Lower leg skin (tissue), 4 donors: ENCODE results near the gene KIZ. TPM values are rescaled to one million over a fixed set of nuclear protein-coding genes. Genes with fewer than 3 reads are reported as not detected.

Experiments used
- DNase-seq, 2 donors: peaks; one replicate each; pipeline ENCODE4 v3.0.0-alpha.2; 2019; ENCODE audit warnings: low spot score in 2 of 2
- H3K4me3 ChIP-seq: fragments of 200-600 bp; sonication (generic); 2 replicates; pipeline ENCODE4 v1.5.1; 2017; ENCODE audit warnings: mild to moderate bottlenecking, low read depth; ENCODE audit not compliant: poor library complexity, severe bottlenecking
- POLR2A ChIP-seq, 2 donors: fragments of 450-650 bp; IDR thresholded peaks; one replicate each; pipeline ENCODE4 v1.6.1; 2016 to 2017; ENCODE audit warnings: antibody characterized with exemption in 2 of 2, mild to moderate bottlenecking in 1 of 2, moderate library complexity in 1 of 2
- WGBS, 2 donors: methylation state at CpG; one replicate each; pipeline ENCODE4 v1.1.5; 2018; 5-methylcytosine and 5-hydroxymethylcytosine counted together
- intact Hi-C: fragments of 100-400 bp; cut with DNase I; formaldehyde crosslinking; loops from one replicate; pipeline ENCODE4 v1.15.0; 2023; ENCODE audit warnings: low total_unique reads
- total RNA-seq, 4 donors: library from RNA; depleted of rRNA; stranded (reverse); fragments of >200 nt; gene quantifications; one replicate each; pipeline ENCODE4 v1.1.0, GENCODE V29; 2016
- TF ChIP-seq, protein P1 (sequence below), 3 donors: fragments of 450-650 bp; IDR thresholded peaks; one replicate each; pipeline ENCODE4 v1.5.1; 2016; ENCODE audit warnings: antibody characterized with exemption in 3 of 3, mild to moderate bottlenecking in 3 of 3, moderate library complexity in 2 of 3

KIZ gene
- total RNA-seq, 4 donors from 2014 or later = 17.8 to 25.0 (median 23.0) TPM

DNA sequence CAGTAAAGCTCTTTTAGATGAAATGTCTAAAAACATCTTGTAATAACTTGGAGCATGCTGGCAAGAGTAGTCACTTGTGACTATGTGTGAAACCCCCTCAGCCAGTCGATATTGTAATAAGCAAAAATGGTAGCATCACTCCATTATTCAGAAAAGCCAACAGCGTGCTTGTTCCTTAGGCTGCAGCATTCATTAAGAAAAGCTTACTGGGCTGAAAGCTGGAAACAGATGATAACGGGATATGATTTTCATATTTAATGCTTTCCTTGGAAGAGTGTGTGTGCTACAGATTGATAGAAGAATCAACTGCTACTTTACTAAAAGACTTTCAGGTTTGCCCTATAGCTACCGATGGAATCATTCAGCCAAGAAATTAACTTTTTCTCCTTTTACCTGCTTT lies 20.3 kb downstream of the KIZ start:
- intact Hi-C loops = no loop called here
- H3K4me3 ChIP-seq = no peak overlapping the region
- no peak for DNase-seq
- TF ChIP-seq POLR2A (IDR thresholded peaks at IDR 0.05) = no peak
- TF ChIP-seq, protein P1, sequence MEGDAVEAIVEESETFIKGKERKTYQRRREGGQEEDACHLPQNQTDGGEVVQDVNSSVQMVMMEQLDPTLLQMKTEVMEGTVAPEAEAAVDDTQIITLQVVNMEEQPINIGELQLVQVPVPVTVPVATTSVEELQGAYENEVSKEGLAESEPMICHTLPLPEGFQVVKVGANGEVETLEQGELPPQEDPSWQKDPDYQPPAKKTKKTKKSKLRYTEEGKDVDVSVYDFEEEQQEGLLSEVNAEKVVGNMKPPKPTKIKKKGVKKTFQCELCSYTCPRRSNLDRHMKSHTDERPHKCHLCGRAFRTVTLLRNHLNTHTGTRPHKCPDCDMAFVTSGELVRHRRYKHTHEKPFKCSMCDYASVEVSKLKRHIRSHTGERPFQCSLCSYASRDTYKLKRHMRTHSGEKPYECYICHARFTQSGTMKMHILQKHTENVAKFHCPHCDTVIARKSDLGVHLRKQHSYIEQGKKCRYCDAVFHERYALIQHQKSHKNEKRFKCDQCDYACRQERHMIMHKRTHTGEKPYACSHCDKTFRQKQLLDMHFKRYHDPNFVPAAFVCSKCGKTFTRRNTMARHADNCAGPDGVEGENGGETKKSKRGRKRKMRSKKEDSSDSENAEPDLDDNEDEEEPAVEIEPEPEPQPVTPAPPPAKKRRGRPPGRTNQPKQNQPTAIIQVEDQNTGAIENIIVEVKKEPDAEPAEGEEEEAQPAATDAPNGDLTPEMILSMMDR (IDR thresholded peaks at IDR 0.05) = no peak
- 89 to 96% methylated on average over 4 of the region's 4 CpGs for WGBS, 2 donors

DNA sequence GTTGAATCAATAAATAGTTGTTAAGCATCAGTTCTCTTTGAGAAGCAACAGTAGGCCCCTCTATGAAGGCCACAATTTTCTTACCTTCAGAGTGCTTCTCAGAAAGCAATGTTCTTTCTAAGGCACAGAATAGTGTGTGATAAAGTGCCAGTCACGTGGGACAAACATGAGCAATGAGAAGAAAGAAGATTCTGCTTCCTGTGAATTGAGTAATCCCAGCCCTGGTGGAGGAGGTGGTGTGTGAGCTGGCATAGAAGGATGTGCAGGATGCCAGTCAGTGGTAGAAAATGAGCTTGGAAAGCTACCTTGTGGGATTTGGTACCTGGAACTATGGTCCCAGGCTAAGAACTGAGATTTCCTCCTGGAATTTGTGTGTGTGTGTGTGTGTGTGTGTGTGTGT lies 21.7 kb downstream of the KIZ start:
- intact Hi-C loops = no loop called here
- 68 to 90% methylated on average over 1 of the region's 1 CpG for WGBS, 2 donors
- H3K4me3 ChIP-seq = no peak overlapping the region
- no peak for DNase-seq
- TF ChIP-seq, protein P1 (IDR thresholded peaks at IDR 0.05) = no peak
- TF ChIP-seq POLR2A (IDR thresholded peaks at IDR 0.05) = no peak

DNA sequence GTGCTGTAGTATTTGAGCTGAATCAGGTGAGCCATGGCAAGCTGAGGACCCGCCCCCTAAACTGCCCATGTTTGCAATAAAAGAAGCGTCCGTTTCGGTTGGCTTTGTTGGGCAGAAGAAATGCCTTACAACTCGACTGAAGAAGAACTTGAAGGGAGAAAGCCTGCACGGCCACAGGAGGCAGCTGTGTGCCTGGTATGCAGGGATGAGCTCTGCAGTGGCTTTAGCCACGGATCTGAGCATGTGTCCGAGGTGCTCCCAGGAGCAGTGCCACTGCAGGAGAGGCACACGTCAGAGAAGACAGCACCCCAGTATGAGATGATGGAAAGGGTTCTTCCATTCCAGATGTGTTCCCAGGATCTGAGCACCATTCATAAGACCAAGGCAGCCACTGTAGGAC lies 23.5 kb downstream of the KIZ start:
- TF ChIP-seq POLR2A (IDR thresholded peaks at IDR 0.05) = no peak
- TF ChIP-seq, protein P1 (IDR thresholded peaks at IDR 0.05) = no peak
- no peak for DNase-seq
- intact Hi-C loops = no loop called here
- WGBS, 2 donors = 89 to 92% methylated on average over 9 of the region's 9 CpGs
- H3K4me3 ChIP-seq = no peak overlapping the region

DNA sequence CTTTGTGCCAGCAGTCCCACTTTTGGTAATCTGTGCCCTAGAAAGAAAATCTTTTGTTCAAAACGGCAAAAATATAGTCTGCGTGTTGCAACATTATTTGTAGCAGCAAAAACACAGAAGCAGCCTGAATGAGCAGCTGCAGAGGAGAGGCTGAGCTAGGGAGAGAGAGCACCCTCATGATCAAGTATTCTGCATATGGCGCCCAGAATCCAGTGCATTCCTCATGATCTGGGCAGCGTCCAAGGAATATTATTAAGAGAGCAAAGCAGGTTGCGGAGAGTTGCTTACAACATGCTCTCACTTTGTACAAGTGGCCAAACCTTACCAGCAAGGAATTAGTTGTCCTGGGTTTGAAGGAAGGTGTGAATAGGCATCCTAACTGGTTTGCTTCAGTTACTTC lies 25.9 kb downstream of the KIZ start:
- intact Hi-C loops = no loop called here
- 79 to 81% methylated on average over 5 of the region's 5 CpGs for WGBS, 2 donors
- TF ChIP-seq, protein P1 (IDR thresholded peaks at IDR 0.05) = no peak
- TF ChIP-seq POLR2A (IDR thresholded peaks at IDR 0.05) = no peak
- no peak overlapping the region for H3K4me3 ChIP-seq
- no peak for DNase-seq

DNA sequence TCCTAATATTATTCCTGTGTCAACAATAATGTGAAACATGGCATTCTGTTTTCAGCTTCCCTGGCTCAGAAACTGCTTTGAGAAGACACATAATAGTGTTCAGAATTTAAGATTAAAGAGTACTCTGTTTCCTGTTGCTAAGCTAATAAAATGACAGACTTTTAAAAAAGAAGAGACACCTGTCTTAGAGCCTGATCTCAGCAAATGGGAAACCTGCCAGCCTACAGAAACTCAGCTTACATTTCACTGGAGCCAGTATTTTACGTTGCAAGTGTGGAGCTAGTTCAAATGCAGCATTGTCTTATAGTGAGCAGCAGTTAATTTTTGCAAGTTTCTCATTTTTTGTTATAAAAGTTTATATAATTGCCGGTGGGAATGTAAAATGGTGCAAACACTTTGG lies 28.8 kb downstream of the KIZ start:
- intact Hi-C loops = no loop called here
- DNase-seq = no peak
- 49 to 82% methylated on average over 2 of the region's 2 CpGs for WGBS, 2 donors
- no peak overlapping the region for H3K4me3 ChIP-seq
- TF ChIP-seq POLR2A (IDR thresholded peaks at IDR 0.05) = no peak
- TF ChIP-seq, protein P1 (IDR thresholded peaks at IDR 0.05) = no peak

DNA sequence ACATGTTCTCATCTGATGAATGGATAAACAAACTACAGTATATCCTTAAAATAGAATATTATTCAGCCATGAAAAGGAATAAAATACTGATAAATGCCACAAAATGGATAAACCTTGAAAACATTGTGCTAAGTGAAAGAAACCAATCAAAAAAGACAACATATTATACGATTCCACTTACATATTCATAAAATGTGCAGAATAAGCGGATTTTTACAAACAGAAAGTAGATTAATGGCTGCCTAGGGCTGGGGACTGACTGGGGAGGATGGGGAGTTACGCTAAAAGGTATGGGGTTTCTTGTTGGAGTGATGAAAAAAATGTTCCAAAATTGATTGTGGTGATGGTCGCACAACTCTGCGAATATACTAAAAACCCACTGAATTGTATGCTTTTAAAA lies 29.4 kb downstream of the KIZ start:
- no peak overlapping the region for H3K4me3 ChIP-seq
- WGBS, 2 donors = 99% methylated on average over 5 of the region's 5 CpGs
- no peak for DNase-seq
- no peak for TF ChIP-seq POLR2A (IDR thresholded peaks at IDR 0.05)
- TF ChIP-seq, protein P1 (IDR thresholded peaks at IDR 0.05) = no peak
- intact Hi-C loops = no loop called here
